Measurements from ENCODE around the gene SLC22A4.

Gene SLC22A4

DNA sequence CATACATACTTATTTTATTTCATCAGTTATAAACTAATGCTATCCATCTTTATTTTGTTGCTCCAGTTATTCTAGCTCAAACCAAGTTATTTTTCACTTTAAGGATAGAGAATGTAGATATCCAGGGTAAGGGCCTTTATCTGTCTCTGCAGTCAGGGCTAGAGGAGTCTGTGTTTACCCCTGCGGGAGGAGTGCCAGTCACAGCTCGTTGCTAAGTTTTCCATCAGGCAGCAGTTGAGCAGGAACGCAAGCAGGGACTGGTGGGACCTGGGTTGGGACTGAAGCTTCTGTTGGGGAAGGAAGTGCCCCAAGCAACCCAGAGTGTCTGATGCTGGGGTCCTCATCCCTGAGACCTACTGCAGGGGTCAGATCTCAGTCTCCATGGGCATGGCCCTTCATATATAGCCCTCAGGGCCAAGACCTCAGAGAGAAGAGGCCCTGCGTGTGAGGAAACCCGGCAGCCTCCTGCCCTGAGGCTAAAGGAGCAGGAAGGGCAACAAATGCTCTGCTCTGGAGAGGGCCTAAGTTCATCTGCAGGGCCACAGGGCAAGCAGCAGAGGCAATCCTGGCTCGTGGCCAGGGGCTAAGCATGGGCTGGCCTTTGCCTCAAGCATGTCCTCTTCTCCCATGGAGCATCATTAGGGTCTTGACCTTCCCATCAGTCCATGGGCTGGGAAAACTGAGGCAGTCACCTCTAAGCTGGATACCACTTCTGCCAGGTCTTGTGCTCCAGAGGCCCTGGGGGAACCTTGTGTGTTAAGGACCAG is 6.6 kb downstream of the SLC22A4 start:
- DNase-seq = no peak

DNA sequence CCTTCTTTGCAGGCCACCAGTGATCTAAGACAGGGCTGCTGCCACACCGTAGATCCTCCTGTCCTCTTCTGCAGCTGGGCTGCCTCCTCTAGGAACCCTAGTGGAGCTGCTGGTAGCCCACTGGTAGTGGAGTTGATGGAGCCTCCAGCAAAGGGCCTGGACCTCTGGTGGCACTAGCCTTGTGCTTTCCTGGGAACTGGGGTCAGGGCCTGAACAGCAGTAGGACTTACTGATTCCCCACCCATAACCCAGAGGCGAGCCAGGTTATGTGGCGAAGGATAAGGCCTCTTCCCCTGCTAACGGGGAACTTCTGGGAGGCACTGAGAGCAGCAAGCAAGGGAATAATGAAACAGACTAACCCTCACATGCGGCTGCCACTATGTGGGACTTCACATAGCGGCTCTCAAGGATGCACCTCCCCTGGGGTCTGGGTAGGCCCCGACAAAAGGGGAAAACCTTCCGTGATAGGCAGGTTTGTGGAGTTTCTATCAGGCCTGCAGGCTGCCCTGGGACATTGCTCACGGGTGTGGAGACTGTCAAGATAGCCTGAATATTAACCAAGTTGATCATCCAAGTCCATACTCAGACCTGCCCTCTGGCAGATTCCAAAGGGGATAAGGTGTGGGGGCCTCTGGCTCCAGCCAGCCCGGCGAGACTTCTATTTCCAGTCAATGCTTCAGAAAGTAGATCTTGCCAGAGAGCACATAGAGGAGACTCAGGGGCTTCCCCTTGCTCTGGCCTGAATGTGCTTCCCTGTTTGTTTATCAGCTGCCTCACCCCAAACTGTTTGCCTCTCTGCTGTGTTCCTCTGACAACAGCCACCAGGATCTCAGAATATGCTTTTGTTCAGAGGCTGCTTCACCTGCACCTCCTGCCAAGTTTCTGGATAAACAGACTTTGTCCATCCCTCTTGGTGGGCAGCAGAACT is 7.4 kb downstream of the SLC22A4 start:
- DNase-seq = no peak

DNA sequence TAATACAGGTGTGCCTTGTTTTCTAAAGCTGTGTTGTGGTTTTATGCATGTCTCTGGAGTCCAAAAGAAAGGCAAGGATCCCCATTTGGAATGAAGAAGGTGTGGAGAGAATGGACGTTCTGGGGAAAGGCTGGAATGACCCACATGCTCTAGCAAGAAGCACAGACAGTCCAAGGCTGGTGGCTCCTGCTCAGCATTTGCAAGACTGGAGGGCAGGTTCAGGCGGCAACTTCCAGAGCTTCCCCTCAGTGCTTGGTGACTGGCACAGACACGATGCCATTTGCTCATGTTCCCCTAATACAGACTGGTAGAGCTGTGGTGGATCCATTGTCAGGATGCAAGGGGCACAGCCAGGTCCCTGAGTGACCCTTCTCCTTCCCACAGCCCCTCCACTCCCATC is 8.2 kb downstream of the SLC22A4 start:
- DNase-seq = no peak

DNA sequence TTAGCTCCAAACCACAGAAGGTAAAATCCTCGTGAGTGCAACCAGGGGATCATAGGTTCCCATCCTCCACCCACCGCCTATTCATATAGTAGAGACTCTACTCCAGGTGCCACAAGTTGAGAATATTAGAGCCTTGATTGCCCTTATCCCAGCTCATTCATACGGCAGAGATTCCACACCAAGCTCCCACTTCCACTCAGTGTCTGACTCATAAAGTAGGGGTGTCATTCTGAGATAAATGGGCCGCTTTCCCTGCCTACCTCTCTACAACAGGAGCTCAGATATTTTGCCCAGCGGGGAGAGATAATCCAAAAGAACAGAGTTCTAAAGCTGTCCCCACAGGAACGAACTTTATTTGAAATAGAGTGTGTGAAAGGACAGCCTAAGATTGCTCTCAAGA is 9.4 kb downstream of the SLC22A4 start:
- no peak for DNase-seq

DNA sequence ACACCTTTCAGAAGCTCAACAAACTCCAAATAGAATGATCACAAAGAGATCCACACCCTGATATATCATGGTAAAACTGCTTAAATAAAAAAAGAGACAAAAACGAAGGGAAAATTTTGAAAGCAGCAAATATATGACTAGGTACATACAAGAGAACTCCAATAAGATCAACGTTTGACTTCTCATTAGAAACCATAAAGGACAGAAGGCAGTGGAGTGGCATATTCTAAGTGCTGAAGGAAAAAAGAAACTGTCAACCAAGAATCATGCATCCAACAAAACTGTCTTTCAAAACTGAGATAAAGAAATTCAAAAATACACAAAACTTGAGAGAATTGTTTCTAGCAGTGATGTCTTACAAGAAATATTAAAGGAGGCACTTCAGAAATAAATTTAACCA is 11.2 kb downstream of the SLC22A4 start:
- no peak for DNase-seq

DNA sequence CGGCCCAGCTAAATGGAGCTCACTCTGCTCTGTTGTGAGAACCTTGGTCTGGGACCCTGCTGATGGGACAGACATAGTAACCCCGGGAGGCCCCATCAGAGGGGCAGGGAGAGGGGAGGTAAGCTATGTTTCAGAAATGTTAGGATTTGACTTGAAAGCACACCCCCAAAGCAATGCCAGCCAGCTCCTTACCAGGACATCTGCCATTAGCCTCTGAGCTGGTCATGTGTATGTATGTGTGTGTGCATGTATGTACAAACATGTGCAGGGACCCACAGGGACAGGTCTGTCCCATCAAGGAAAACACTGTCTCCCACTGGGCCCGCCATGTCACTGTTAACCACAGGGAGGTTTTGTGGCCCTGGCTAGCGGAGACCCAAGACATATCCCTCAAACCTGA is 14.5 kb downstream of the SLC22A4 start:
- no peak for DNase-seq

DNA sequence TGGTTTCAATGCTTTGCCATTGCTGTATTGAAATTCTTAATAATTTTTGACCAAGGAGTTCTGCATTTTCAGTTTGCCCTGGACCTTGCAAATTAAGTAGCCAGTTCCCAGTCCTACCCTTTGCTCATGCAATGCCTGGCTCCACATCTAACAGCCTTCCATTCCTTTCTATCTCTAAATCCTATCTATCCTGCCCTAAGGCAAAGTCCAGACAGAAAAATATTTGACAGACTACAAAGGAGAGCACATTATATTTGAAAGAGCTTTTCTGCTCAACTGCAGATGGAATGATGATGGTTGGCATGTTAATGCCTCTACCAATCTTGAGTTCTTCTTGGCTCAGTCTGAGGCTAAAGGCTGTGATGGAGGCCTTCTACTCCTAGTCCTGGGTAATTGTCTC is 15.5 kb downstream of the SLC22A4 start:
- DNase-seq = no peak

DNA sequence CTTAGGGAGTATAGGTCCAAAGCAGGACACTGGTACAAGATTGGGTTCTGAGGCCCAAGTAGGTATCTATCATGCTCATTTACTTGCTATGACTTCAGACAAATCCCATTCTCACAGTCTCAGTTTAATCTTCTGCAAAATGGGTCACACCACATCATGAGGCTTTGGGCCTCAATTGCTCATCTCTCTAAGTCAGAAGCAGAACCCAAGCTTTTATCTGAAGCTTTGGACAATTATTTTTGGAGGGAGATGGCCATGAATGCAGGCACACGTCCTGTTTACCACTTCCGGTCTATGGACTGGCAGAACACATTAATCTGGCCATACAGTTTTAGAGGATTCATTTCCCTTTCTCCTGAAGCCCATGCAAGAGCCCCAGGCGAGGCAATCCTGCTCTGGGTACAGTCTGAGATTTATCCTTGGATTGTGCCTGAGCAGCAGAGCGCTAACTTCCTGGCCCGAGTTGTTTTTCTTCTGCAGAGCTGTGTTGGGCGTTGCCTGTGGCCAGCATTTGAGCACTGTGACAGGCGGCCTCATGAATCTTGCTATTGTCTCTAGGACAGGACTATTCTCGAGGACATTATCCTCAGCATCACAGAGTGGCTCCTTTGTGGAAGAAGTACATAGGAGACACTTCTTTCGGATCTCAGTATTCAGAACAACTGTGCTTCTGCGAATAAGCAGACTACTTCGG is 16.1 kb downstream of the SLC22A4 start:
- no peak for DNase-seq

DNA sequence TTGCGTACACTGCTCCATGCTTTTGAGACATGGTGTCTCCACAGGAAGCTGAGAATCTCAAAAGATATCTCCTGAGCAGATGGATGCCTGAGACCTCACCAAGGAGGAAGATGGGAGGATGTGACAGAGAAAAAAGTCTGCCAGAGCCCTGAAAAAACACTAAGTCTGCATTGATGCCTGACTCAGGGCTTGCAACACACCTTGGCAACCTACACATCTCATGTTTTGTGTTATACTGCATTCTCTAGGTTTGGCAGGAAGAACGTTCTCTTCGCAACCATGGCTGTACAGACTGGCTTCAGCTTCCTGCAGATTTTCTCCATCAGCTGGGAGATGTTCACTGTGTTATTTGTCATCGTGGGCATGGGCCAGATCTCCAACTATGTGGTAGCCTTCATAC is 19.2 kb downstream of the SLC22A4 start:
- no peak for DNase-seq

DNA sequence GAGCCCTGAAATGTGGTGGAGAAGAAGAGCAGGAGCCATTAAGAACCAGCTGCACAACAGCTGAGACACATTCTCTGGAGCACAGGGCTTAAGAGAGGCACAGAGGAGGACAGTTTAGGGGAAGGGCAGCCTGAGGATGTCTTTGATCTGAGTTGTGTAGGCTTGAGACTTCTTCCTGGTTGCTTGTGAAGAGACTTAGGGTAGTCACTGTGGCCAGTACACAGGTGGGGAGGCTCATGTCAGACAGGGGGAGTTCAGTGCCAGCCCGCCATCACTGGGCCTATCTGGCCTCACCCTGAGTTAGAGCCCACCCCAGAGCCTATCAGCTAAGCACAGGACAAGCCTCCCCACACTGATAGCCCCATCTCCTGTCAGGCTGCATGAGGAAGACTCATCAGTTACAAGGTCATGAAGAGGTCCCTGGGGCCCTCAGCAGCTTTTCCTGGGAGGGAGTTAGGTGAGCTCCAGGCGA is 19.8 kb downstream of the SLC22A4 start:
- DNase-seq = no peak

DNA sequence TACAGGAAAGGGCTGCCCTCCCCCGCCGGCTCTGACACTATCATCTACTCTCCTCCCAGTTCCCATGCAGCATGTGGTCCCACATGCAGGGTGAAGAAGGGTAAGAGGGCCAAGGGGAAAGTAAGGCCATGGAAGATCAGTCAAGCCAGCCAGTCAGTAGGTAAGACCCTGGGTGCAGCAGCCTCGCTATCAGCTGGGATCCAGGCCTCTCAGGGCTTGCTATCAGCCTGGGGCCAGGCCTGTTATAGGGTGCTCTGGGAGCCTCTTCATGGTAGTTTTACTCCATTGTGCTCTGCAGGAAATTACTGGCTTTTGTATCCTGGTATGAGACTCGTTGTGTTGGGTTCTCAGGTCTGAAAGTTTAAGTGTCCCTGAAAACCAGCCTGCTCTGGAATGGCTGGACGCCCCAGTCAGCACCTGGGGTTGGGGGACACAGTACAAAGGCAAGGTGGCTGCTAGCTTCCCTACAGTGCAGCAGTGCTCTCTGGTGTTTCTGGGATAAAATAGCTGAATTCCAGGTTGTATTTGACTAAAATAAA is 21.4 kb downstream of the SLC22A4 start:
- no peak for DNase-seq

DNA sequence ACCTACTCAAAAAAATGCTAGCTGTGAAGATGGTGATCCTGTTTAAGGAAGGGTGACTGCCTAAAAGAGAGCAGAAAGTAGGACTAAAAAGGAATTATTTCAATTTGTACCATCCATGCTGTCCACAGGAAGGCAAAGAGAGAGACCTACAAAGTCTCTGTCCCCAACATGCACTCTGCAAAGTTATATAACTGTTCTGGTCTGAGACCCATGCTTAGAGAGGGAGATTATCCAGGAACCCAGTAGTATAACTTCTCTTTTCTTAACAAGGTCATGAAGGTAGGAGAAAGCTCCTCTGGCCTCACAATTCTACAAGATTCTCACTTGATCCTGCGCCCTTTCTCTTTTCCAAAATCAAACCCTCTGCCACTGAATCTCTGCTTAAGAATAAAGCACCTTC is 25.8 kb downstream of the SLC22A4 start:
- no peak for DNase-seq

DNA sequence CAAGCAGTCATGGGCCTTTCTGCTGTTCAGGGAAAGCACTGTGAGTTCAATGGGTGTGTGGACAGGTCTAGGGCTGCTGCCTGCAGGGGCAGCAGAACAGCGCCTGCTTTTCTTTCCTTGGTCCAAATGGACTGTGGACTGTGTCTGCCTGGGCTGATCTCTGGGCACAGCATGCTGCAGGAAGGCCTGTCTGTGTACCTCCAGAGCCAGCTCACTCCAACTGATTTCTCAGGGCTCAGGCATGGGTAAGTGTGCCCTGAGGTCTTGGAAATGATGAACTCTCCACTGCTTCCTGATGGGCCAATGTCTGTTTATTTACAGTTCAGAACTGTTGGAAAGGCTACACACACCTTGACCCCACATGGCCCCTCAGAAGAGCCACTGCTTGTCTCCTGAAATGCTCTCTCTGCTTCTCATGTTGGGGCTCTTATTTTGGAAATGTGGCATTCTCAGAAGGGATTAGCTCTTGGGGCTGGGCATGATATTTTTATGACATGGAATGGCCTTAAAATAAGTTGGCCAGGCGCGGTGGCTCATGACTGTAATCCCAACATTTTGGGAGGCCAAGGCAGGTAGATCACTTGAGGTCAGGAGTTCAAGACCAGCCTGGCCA is 27.0 kb downstream of the SLC22A4 start:
- no peak for DNase-seq

DNA sequence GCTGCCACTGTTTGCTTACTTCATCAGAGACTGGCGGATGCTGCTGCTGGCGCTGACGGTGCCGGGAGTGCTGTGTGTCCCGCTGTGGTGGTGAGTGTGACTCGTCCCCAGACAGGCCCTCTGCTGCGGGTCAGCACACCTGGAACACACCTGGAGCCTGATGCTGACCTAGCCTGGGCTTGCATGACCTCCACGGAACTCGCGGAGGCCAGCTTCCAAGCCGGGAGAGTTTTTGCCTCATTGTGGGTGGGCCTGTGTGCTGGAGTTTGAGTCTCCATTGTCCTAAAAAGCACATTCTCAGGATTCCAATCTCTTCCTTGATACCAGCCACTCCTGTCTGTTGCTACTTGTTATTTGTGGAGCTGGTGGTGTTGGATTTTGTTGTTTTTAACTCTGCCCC is 28.1 kb downstream of the SLC22A4 start:
- DNase-seq = no peak

DNA sequence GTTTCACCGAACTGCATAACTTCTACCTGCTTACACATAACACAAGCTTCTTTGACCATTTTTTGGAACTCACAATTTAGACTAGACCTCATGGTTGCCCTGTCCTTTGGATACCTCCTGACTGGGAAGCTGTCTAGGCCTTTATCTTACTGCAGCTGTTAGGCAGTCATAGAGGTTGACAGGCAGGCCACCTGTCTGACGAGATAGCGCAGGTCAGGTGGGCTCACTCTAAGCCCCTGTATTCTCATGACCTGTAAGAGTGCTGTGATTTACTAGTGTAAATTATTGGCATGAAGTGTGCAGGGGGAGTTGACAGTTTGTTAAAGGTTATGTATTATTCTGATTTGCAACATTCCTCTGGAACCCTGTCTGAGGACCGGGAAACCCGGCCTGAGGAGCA is 29.0 kb downstream of the SLC22A4 start:
- no peak for DNase-seq

DNA sequence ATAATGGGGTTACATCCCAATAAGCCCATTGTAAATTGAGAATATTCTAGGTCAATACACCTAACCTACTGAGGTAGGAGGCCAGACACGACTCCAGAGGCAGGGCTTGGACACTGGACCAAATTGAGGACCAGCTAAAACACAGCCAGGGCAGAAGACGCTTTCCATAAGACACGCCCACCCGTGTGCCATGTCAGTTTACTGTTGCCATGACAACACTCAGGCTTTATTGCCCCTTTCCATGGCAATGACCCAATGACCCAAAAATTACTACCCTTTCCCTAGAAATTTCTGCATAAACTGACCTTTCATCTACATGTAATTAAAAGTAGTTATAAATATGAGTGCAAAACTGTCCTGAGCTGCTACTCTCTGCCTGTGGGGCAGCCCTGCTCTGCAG is 31.5 kb downstream of the SLC22A4 start:
- no peak for DNase-seq

DNA sequence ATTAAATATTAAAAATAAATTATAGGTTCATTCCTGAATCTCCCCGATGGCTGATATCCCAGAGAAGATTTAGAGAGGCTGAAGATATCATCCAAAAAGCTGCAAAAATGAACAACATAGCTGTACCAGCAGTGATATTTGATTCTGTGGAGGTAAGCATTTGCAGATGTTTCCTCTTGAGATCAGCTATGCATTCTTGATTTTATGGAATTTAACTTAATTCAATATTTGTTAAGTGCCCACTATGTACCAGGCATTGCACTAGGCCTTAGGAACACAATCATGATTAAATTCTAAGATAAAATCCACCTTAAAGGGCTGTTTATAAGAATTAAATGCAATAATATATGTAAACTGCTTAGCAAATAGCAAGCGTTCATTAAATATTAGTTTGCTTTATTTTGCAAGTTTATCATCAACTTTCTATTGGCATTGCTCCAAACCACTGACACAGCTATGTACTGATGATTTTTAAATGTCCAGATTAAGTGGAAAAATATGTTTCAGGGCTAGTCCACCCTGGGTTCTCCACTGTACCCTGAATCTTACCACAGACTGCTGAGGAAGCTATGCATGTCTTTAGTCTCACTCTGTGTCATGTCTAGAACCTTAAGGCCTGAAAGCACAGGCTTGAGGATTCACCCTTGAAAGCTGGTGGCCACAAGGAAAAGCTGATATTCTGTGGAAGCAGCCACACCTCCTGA is 33.2 kb downstream of the SLC22A4 start:
- DNase-seq = no peak

DNA sequence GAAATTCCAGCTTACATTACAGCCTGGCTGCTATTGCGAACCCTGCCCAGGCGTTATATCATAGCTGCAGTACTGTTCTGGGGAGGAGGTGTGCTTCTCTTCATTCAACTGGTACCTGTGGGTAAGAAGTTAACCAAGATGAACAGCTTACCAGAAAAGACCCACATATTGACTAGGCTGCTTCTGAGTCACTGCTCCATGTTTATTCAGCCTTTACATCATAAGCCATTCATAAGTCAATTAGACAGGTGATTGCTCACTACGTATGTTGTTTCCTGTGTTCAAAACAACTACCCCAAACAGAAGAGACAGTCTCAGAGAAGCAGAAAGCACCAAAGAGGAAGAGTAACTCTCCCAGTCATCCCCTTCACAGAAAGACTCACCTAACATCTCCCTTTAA is 40.6 kb downstream of the SLC22A4 start:
- DNase-seq = no peak

DNA sequence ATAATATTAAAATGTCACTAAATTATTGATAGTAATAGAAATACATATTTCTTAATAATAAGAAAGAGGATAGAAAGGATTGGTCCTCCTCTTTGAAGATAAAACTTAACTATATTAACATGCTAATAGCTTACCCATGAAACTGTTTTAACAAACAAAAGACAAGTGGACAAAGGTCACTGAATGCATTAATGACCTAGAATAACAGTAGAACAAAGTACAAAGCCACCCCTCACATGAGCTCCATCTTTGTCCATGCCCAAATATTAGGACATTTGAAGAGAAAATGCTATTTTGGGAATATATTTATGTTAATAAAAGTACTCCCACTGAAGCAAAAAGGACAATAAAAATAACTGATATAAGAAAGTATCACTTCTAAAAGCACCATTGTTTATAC is 41.2 kb downstream of the SLC22A4 start:
- no peak for DNase-seq

DNA sequence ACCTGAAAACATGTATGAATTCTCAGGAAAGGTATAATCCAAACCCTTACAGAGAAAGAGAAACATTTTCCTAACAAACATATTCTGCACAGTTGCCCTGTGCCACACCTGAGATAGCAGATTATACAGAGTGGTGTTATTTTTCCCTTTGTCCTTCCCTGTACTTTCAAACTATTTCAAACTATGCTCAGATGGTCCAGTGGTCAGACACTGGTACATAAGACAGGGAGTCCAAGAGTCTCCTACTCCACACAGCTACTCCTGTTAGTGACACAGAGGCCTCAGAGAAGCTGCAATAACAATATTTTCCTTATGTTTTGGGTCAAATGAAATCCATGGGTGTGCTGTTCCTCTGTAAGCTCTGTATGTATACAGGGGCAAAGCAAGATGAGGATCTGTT is 45.3 kb downstream of the SLC22A4 start:
- no peak for DNase-seq

DNA sequence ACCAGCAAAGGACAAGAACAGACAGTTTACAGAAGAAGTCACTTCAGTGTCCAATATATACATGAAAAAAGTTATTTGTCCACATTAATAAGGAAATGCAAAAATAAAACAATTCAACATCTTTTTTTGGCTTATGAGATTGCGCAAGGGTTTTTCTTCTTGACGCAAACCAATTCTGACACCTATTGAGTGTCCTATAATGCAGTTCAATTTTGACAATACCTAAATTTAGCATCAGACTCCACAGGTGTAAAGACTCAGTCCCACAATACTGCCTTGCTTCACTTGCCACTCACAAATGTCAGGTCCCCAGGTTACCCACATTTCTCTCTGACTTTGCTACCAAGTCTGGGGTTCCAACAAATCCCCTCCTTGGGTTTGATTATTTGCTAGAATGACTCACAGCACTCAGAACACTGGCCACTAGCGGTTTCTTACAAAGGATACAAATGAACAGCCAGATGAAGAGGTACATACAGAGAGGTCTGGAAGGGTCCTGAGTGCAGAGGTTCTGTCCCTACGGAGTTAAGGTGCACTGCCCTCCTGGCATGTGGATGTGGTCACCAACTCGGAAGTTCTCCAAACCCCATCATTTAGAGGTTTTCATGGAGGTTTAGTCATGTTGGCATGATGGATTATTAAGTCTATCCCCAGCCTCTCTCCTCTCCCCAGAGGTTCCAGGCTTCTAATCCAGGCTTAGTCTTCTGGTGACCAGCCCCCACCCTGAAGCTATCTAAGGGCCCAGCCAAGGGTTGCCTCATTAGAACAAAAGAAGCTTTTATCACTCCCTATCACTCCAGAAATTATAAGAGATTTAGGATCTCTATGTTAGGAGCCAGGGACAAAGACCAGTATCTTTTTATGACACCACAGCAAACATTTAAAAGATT is 48.3 kb downstream of the SLC22A4 start:
- no peak for DNase-seq
